ENCODE results near the gene MC2R. TPM values are rescaled to one million over a fixed set of nuclear protein-coding genes. Genes with fewer than 3 reads are reported as not detected.

MC2R gene
- total RNA-seq, 1 donor from 2014 or later = not detected

GRCh38 chr18:13888191-13888716 lies 27.1 kb downstream of the MC2R start:
- no peak for TF ChIP-seq CTCF (IDR thresholded peaks at IDR 0.05; ENCODE audit: unreplicated experiment)
- DNase-seq (ENCODE audit: low spot score in 2 of 2, unreplicated experiment in 2 of 2) = no peak
- Mint-ChIP-seq H3K27ac (no peak overlapping the region), H3K36me3 (no peaks in the 10 kb centered on the region), H3K4me1 (peaks cover 3% of the 10 kb centered on the region), H3K27me3 (ENCODE audit: low read depth) (peaks cover 2% of the 10 kb centered on the region), H3K9me3 (no peaks in the 10 kb centered on the region), H3K4me3 (no peak overlapping the region)

- Mint-ChIP-seq H3K9me3 (no peaks in the 10 kb centered on the region), H3K27ac (no peak overlapping the region), H3K4me1 (no peaks in the 10 kb centered on the region), H3K27me3 (ENCODE audit: low read depth) (peaks cover 3% of the 10 kb centered on the region), H3K36me3 (no peaks in the 10 kb centered on the region), H3K4me3 (no peak overlapping the region)
- TF ChIP-seq CTCF (IDR thresholded peaks at IDR 0.05; ENCODE audit: unreplicated experiment) = no peak
- DNase-seq (ENCODE audit: low spot score in 2 of 2, unreplicated experiment in 2 of 2) = no peak
Measured at GRCh38 chr18:13885009-13885408, 30.3 kb downstream of the MC2R start.

- H3K36me3 Mint-ChIP-seq = no peaks in the 10 kb centered on the region
- no peaks in the 10 kb centered on the region for H3K4me1 Mint-ChIP-seq
- no peak for TF ChIP-seq CTCF (IDR thresholded peaks at IDR 0.05; ENCODE audit: unreplicated experiment)
- H3K4me3 Mint-ChIP-seq = no peak overlapping the region
- no peak overlapping the region for H3K27ac Mint-ChIP-seq
- DNase-seq (ENCODE audit: low spot score in 2 of 2, unreplicated experiment in 2 of 2) = no peak
- no peaks in the 10 kb centered on the region for H3K9me3 Mint-ChIP-seq
- H3K27me3 Mint-ChIP-seq (ENCODE audit: low read depth) = peaks cover 15% of the 10 kb centered on the region
Measured at GRCh38 chr18:13879937-13880336, 35.4 kb downstream of the MC2R start.

GRCh38 chr18:13879492-13879891 lies 35.8 kb downstream of the MC2R start:
- no peaks in the 10 kb centered on the region for H3K4me1 Mint-ChIP-seq
- no peak for DNase-seq (ENCODE audit: low spot score in 2 of 2, unreplicated experiment in 2 of 2)
- H3K9me3 Mint-ChIP-seq = no peaks in the 10 kb centered on the region
- no peak overlapping the region for H3K27ac Mint-ChIP-seq
- no peaks in the 10 kb centered on the region for H3K36me3 Mint-ChIP-seq
- H3K27me3 Mint-ChIP-seq (ENCODE audit: low read depth) = peaks cover 15% of the 10 kb centered on the region
- no peak for TF ChIP-seq CTCF (IDR thresholded peaks at IDR 0.05; ENCODE audit: unreplicated experiment)
- no peak overlapping the region for H3K4me3 Mint-ChIP-seq

GRCh38 chr18:13878857-13879256 lies 36.5 kb downstream of the MC2R start:
- no peak for TF ChIP-seq CTCF (IDR thresholded peaks at IDR 0.05; ENCODE audit: unreplicated experiment)
- Mint-ChIP-seq H3K27ac (no peak overlapping the region), H3K27me3 (ENCODE audit: low read depth) (peaks cover 15% of the 10 kb centered on the region), H3K36me3 (no peaks in the 10 kb centered on the region), H3K4me3 (no peak overlapping the region), H3K9me3 (no peaks in the 10 kb centered on the region), H3K4me1 (no peaks in the 10 kb centered on the region)
- DNase-seq (ENCODE audit: low spot score in 2 of 2, unreplicated experiment in 2 of 2) = no peak

GRCh38 chr18:13877157-13877556 lies 38.2 kb downstream of the MC2R start:
- Mint-ChIP-seq H3K4me1 (no peaks in the 10 kb centered on the region), H3K27me3 (ENCODE audit: low read depth) (peaks cover 21% of the 10 kb centered on the region)
- TF ChIP-seq CTCF (IDR thresholded peaks at IDR 0.05; ENCODE audit: unreplicated experiment) = no peak

More at GRCh38 chr18:13877157-13877556, 38.2 kb downstream of the MC2R start:
- H3K9me3 Mint-ChIP-seq = no peaks in the 10 kb centered on the region
- H3K27ac Mint-ChIP-seq = no peak overlapping the region
- no peaks in the 10 kb centered on the region for H3K36me3 Mint-ChIP-seq
- H3K4me3 Mint-ChIP-seq = no peak overlapping the region
- no peak for DNase-seq (ENCODE audit: low spot score in 2 of 2, unreplicated experiment in 2 of 2)

Measured in mesothelial cell of epicardium (in vitro differentiated cells).